GM21526 (cell line): ENCODE measurements around the gene LIN28A.
"Not testable (repeated sequence)": the region's sequence is repeated elsewhere in the genome, so short reads cannot be mapped to it uniquely, and the experiment has no call there.

Source experiments
- ATAC-seq: cut with Tn5 transposase; IDR thresholded peaks from one replicate; pipeline ENCODE4 v1.9.1; 2021; ENCODE audit warnings: moderate library complexity; ENCODE audit not compliant: unreplicated experiment, low FRiP score

The LIN28A gene

GRCh38 chr1:26385063-26385462 is 25.6 kb upstream of the LIN28A start:
- ATAC-seq: not testable (repeated sequence)

- ATAC-seq: no peak
Measured at GRCh38 chr1:26387447-26387846, 23.2 kb upstream of the LIN28A start.

- no peak for ATAC-seq
Measured at GRCh38 chr1:26388791-26389445, 21.7 kb upstream of the LIN28A start.

- ATAC-seq: no peak
Measured at GRCh38 chr1:26389604-26390247, 20.9 kb upstream of the LIN28A start.

GRCh38 chr1:26391450-26391849 is 19.2 kb upstream of the LIN28A start:
- no peak for ATAC-seq

- ATAC-seq: no peak
Measured at GRCh38 chr1:26395754-26396153, 14.9 kb upstream of the LIN28A start.

- ATAC-seq: no peak
Measured at GRCh38 chr1:26399034-26399433, 11.6 kb upstream of the LIN28A start.

- no peak for ATAC-seq
Measured at GRCh38 chr1:26401891-26402290, 8.7 kb upstream of the LIN28A start.

- no peak for ATAC-seq
Measured at GRCh38 chr1:26403656-26404055, 7.0 kb upstream of the LIN28A start.

GRCh38 chr1:26404641-26405040 is 6.0 kb upstream of the LIN28A start:
- no peak for ATAC-seq

GRCh38 chr1:26405281-26405915 is 5.2 kb upstream of the LIN28A start:
- ATAC-seq: no peak

- no peak for ATAC-seq
Measured at GRCh38 chr1:26408604-26409003, 2.0 kb upstream of the LIN28A start.

GRCh38 chr1:26409191-26409807 is 1.3 kb upstream of the LIN28A start:
- ATAC-seq: no peak

- no peak for ATAC-seq
Measured at GRCh38 chr1:26411624-26412074, 1.0 kb downstream of the LIN28A start.

- ATAC-seq: no peak
Measured at GRCh38 chr1:26412180-26412840, 1.7 kb downstream of the LIN28A start.

- ATAC-seq: no peak
Measured at GRCh38 chr1:26413031-26413430, 2.4 kb downstream of the LIN28A start.

GRCh38 chr1:26417111-26417759 is 6.6 kb downstream of the LIN28A start:
- ATAC-seq: no peak

GRCh38 chr1:26418865-26419349 is 8.3 kb downstream of the LIN28A start:
- ATAC-seq: no peak

GRCh38 chr1:26419494-26419893 is 8.9 kb downstream of the LIN28A start:
- ATAC-seq: no peak

GRCh38 chr1:26429721-26430120 is 19.1 kb downstream of the LIN28A start:
- ATAC-seq: no peak
